Medulla oblongata (tissue), 1 donor: ENCODE results near the gene OGFR.
"Not testable (repeated sequence)": the region's sequence is repeated elsewhere in the genome, so short reads cannot be mapped to it uniquely, and the experiment has no call there.

Experiments
- DNase-seq: peaks from one replicate; pipeline ENCODE4 v3.0.0-alpha.2; 2015; ENCODE audit errors: extremely low spot score

OGFR gene

GRCh38 chr20:62838128-62838891 lies 33.7 kb downstream of the OGFR start:
- no peak for DNase-seq

- no peak for DNase-seq
Observed at GRCh38 chr20:62839261-62839660, 34.6 kb downstream of the OGFR start.

- DNase-seq: no peak
Observed at GRCh38 chr20:62839816-62840215, 35.2 kb downstream of the OGFR start.

GRCh38 chr20:62840244-62841197 lies 35.9 kb downstream of the OGFR start:
- no peak for DNase-seq

GRCh38 chr20:62841705-62842212 lies 37.1 kb downstream of the OGFR start:
- no peak for DNase-seq

GRCh38 chr20:62843656-62844055 lies 39.0 kb downstream of the OGFR start:
- no peak for DNase-seq

- DNase-seq: no peak
Observed at GRCh38 chr20:62844182-62844581, 39.5 kb downstream of the OGFR start.

- no peak for DNase-seq
Observed at GRCh38 chr20:62845416-62846160, 41.0 kb downstream of the OGFR start.

GRCh38 chr20:62846166-62846890 lies 41.7 kb downstream of the OGFR start:
- no peak for DNase-seq

GRCh38 chr20:62848917-62849316 lies 44.3 kb downstream of the OGFR start:
- DNase-seq: not testable (repeated sequence)

GRCh38 chr20:62849431-62849830 lies 44.8 kb downstream of the OGFR start:
- DNase-seq: no peak

- peak; percentile 85 for DNase-seq
Observed at GRCh38 chr20:62850333-62850974, 45.8 kb downstream of the OGFR start.

GRCh38 chr20:62852196-62852595 lies 47.6 kb downstream of the OGFR start:
- no peak for DNase-seq

GRCh38 chr20:62852841-62853240 lies 48.2 kb downstream of the OGFR start:
- no peak for DNase-seq

- DNase-seq: not testable (repeated sequence)
Observed at GRCh38 chr20:62853304-62853703, 48.7 kb downstream of the OGFR start.

GRCh38 chr20:62854121-62854520 lies 49.5 kb downstream of the OGFR start:
- DNase-seq: no peak

GRCh38 chr20:62855120-62855519 lies 50.5 kb downstream of the OGFR start:
- DNase-seq: no peak

- DNase-seq: no peak
Observed at GRCh38 chr20:62856931-62857619, 52.4 kb downstream of the OGFR start.

- peak; percentile 61 for DNase-seq
Observed at GRCh38 chr20:62858058-62858830, 53.6 kb downstream of the OGFR start.
